GM19099 (cell line): Measurements from ENCODE around the gene GRHL3.

Source experiments
- POLR2A ChIP-seq: IDR thresholded peaks from 3 replicates; pipeline ENCODE4 v1.6.1; 2011; ENCODE audit warnings: low read depth; ENCODE audit not compliant: insufficient read length; ENCODE audit errors: extremely low read depth

Gene GRHL3

GRCh38 chr1:24302209-24302611, 16.9 kb upstream of the GRHL3 start:
- TF ChIP-seq POLR2A: no peak

- no peak for TF ChIP-seq POLR2A
Observed at GRCh38 chr1:24303600-24303999, 15.6 kb upstream of the GRHL3 start.

- no peak for TF ChIP-seq POLR2A
Observed at GRCh38 chr1:24304763-24305162, 14.4 kb upstream of the GRHL3 start.

GRCh38 chr1:24308365-24309015, 10.7 kb upstream of the GRHL3 start:
- no peak for TF ChIP-seq POLR2A

- no peak for TF ChIP-seq POLR2A
Observed at GRCh38 chr1:24309762-24310485, 9.2 kb upstream of the GRHL3 start.

GRCh38 chr1:24311234-24311633, 7.9 kb upstream of the GRHL3 start:
- TF ChIP-seq POLR2A: no peak

GRCh38 chr1:24311741-24312140, 7.4 kb upstream of the GRHL3 start:
- no peak for TF ChIP-seq POLR2A

GRCh38 chr1:24315391-24315790, 3.8 kb upstream of the GRHL3 start:
- no peak for TF ChIP-seq POLR2A

- TF ChIP-seq POLR2A: no peak
Observed at GRCh38 chr1:24316645-24317044, 2.5 kb upstream of the GRHL3 start.

- TF ChIP-seq POLR2A: no peak
Observed at GRCh38 chr1:24317081-24317480, 2.1 kb upstream of the GRHL3 start.

- no peak for TF ChIP-seq POLR2A
Observed at GRCh38 chr1:24317956-24318614, 1.1 kb upstream of the GRHL3 start.

GRCh38 chr1:24318615-24319311, 394 bp upstream of the GRHL3 start:
- TF ChIP-seq POLR2A: no peak

- no peak for TF ChIP-seq POLR2A
Observed at GRCh38 chr1:24319962-24320361, 805 bp downstream of the GRHL3 start.

GRCh38 chr1:24321126-24321525, 2.0 kb downstream of the GRHL3 start:
- TF ChIP-seq POLR2A: no peak

- TF ChIP-seq POLR2A: no peak
Observed at GRCh38 chr1:24321697-24322469, 2.7 kb downstream of the GRHL3 start.
